AG04449 (cell line): Measurements from ENCODE around the gene TMEM208.

Experiments used
- CTCF ChIA-PET: fragments of 350-600 bp; formaldehyde crosslinking; extraction: SDS; loops from one replicate; lab custom pipeline; 2021; ENCODE audit warnings: antibody characterized with exemption; lab: Yijun Ruan, JAX
- POLR2A ChIA-PET: fragments of 400-600, 350-600 bp; formaldehyde crosslinking; extraction: SDS; loops from one replicate; lab custom pipeline; 2020; ENCODE audit warnings: antibody characterized with exemption, inconsistent platforms; lab: Yijun Ruan, JAX
- DNase-seq: peaks from one replicate; pipeline ENCODE4 v3.0.0-alpha.2; 2010; ENCODE audit warnings: low read depth, low spot score
- H3K4me3 ChIP-seq: 2 replicates; pipeline ENCODE4 v1.5.1; 2011; ENCODE audit warnings: low read depth, mild to moderate bottlenecking, control low read depth, low read length
- CTCF ChIP-seq: IDR thresholded peaks from one replicate; pipeline ENCODE4 v1.5.1; 2011; ENCODE audit warnings: mild to moderate bottlenecking, moderate library complexity, low read length, control low read depth, inconsistent platforms; ENCODE audit not compliant: insufficient read depth; ENCODE audit errors: missing control alignments

Gene TMEM208

GRCh38 chr16:67182288-67182687, 44.6 kb upstream of the TMEM208 start:
- no peak for DNase-seq
- TF ChIP-seq CTCF: no peak
- H3K4me3 ChIP-seq: no peak overlapping the region
- POLR2A ChIA-PET: no interaction called here
- CTCF ChIA-PET: interaction anchor here (0.9 to 10.2 kb wide), 9 partner anchors 10 to 229 kb away, joined by 3 to 128 read pairs (median 21); partner anchors contain the start of genes CES3, FBXL8, NOL3 and TRADD

- CTCF ChIA-PET: interaction anchor here (0.9 to 10.2 kb wide), 12 partner anchors 11 to 288 kb away, joined by 3 to 128 read pairs (median 8); partner anchors contain the start of genes CES3, FBXL8, NOL3 and TRADD
- no peak for DNase-seq
- TF ChIP-seq CTCF: no peak
- POLR2A ChIA-PET: no interaction called here
- H3K4me3 ChIP-seq: peak overlapping the region; percentile 74
Observed at GRCh38 chr16:67183284-67183626, 43.7 kb upstream of the TMEM208 start.

- CTCF ChIA-PET: interaction anchor here (0.7 to 10.2 kb wide), 24 partner anchors 11 to 289 kb away, joined by 3 to 128 read pairs (median 10); partner anchors contain the start of genes CES3, FBXL8, NOL3 and TRADD
- TF ChIP-seq CTCF: no peak
- peak; percentile 82 for DNase-seq
- H3K4me3 ChIP-seq: peak within 1 kb of the TSS; percentile 74
- POLR2A ChIA-PET: interaction anchor here (1.6 kb wide), 1 partner anchor 64 kb away, joined by 4 read pairs; the partner anchor contains the start of gene FHOD1
Observed at GRCh38 chr16:67183627-67184452, 43.1 kb upstream of the TMEM208 start, which contains the start of gene MATCAP1. Gene MATCAP1, minus strand, starts transcription at chr16:67183963. Its CDS starts 3,353 bp downstream, at chr16:67180610.

DNA sequence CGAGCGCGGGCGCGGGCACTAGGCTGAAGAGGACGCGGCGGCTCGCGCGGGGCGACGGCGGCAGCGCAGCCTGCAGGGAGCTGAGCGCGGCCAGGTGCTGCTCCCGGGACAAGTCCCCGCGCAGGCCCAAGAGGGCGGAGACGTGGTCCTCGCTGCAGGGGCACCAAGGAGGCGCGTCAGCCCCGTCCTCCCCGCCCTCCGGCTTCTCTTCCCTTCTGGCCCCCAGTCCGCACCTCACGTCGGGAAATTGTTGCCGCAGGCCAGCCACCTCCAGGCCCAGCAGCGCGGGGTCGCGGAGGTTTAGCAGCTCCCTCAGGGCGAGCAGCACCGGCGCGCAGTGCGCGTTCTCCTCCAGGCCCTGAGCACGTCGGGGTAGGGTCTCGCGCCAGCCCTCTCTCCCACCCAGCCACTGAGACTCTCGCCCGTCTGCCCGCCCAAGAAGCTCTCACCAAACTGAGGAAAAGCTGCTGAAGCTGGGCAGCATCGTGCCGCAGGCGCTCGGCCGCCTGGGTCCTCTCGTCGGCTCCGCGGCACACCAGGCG, 42.4 kb upstream of the TMEM208 start:
- peak overlapping the region; percentile 74 for H3K4me3 ChIP-seq
- DNase-seq: no peak
- ChIA-PET POLR2A (interaction anchor here (1.6 kb wide), 1 partner anchor 63 kb away, joined by 4 read pairs; the partner anchor contains the start of gene FHOD1), CTCF (interaction anchor here (0.7 to 10.2 kb wide), 40 partner anchors 10 to 289 kb away, joined by 3 to 128 read pairs (median 6); partner anchors contain the start of genes B3GNT9, CES3, CES4A and FBXL8)
- no peak for TF ChIP-seq CTCF

- peak; percentile 99 for TF ChIP-seq CTCF
- POLR2A ChIA-PET: interaction anchor here (1.6 kb wide), 1 partner anchor 62 kb away, joined by 4 read pairs; the partner anchor contains the start of gene FHOD1
- no peak overlapping the region; the same call in 1 of the 2 replicates for H3K4me3 ChIP-seq
- peak; percentile 44 for DNase-seq
- CTCF ChIA-PET: interaction anchor here (0.9 to 10.2 kb wide), 42 partner anchors 9 to 290 kb away, joined by 3 to 128 read pairs (median 5); partner anchors contain the start of genes B3GNT9, CES3, CES4A and FBXL8
Observed at GRCh38 chr16:67184995-67185650, 41.8 kb upstream of the TMEM208 start.
